Vagina (tissue), 2 donors: Measurements from ENCODE around the gene CRX.

Experiments
- POLR2AphosphoS5 ChIP-seq, 2 donors: sonication (generic); formaldehyde crosslinking; IDR thresholded peaks; one replicate each; pipeline ENCODE4 v1.9.0; 2017; ENCODE audit warnings: antibody characterized with exemption in 2 of 2, mild to moderate bottlenecking in 2 of 2, low read depth in 1 of 2; ENCODE audit not compliant: insufficient read depth in 1 of 2
- TF ChIP-seq, protein P1 (sequence below), 3 experiments: fragments of 450-650 bp in 2 of 3; fragments of 200-600 bp in 1 of 3; sonication (generic) in 1 of 3; IDR thresholded peaks; one replicate each; pipeline ENCODE4 v1.5.1; 2017 to 2019; ENCODE audit warnings: antibody characterized with exemption in 3 of 3, mild to moderate bottlenecking in 2 of 3, moderate library complexity in 2 of 3

- no peak for TF ChIP-seq POLR2AphosphoS5 (IDR thresholded peaks at IDR 0.05; ENCODE audit: insufficient read depth in 1 of 2, low read depth in 1 of 2)
- TF ChIP-seq, protein P1, sequence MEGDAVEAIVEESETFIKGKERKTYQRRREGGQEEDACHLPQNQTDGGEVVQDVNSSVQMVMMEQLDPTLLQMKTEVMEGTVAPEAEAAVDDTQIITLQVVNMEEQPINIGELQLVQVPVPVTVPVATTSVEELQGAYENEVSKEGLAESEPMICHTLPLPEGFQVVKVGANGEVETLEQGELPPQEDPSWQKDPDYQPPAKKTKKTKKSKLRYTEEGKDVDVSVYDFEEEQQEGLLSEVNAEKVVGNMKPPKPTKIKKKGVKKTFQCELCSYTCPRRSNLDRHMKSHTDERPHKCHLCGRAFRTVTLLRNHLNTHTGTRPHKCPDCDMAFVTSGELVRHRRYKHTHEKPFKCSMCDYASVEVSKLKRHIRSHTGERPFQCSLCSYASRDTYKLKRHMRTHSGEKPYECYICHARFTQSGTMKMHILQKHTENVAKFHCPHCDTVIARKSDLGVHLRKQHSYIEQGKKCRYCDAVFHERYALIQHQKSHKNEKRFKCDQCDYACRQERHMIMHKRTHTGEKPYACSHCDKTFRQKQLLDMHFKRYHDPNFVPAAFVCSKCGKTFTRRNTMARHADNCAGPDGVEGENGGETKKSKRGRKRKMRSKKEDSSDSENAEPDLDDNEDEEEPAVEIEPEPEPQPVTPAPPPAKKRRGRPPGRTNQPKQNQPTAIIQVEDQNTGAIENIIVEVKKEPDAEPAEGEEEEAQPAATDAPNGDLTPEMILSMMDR (IDR thresholded peaks at IDR 0.05): no peak
Measured at GRCh38 chr19:47832723-47833122, 11.0 kb downstream of the CRX start.
